Activated CD4-positive, alpha-beta T cell treated with anti-CD3 and anti-CD28 coated beads, Interleukin-10, Interleukin-2, amounts not matched to agents 100 ng/mL and 50 ng/mL, durations not matched to agents 16 hours and 8 hours (primary cell): ENCODE data around the gene ARSD.
"Not testable (repeated sequence)": the region's sequence is repeated elsewhere in the genome, so short reads cannot be mapped to it uniquely, and the experiment has no call there.

Experiments
- DNase-seq: peaks from one replicate; pipeline ENCODE4 v3.0.0-alpha.2; 2020

Gene ARSD

GRCh38 chrX:2890536-2891460 lies 38.3 kb downstream of the ARSD start:
- not testable (repeated sequence) for DNase-seq

GRCh38 chrX:2889706-2890490 lies 39.2 kb downstream of the ARSD start:
- DNase-seq: not testable (repeated sequence)

- DNase-seq: no peak
These were observed 40.0 kb downstream of the ARSD start for GRCh38 chrX:2889045-2889605.

GRCh38 chrX:2888309-2888708 lies 40.8 kb downstream of the ARSD start:
- no peak for DNase-seq

- no peak for DNase-seq
These were observed 45.4 kb downstream of the ARSD start for GRCh38 chrX:2883770-2884169.

- no peak for DNase-seq
These were observed 49.5 kb downstream of the ARSD start for GRCh38 chrX:2879670-2880069.

- DNase-seq: no peak
These were observed 50.6 kb downstream of the ARSD start for GRCh38 chrX:2878563-2878962.

GRCh38 chrX:2875798-2876399 lies 53.2 kb downstream of the ARSD start:
- DNase-seq: no peak

GRCh38 chrX:2875136-2875481 lies 54.0 kb downstream of the ARSD start:
- no peak for DNase-seq

- no peak for DNase-seq
These were observed 54.7 kb downstream of the ARSD start for GRCh38 chrX:2874222-2875135.

- no peak for DNase-seq
These were observed 56.4 kb downstream of the ARSD start for GRCh38 chrX:2872671-2873277.

- no peak for DNase-seq
These were observed 57.3 kb downstream of the ARSD start for GRCh38 chrX:2871831-2872230.

- no peak for DNase-seq
These were observed 58.5 kb downstream of the ARSD start for GRCh38 chrX:2870650-2871049.

GRCh38 chrX:2867206-2867605 lies 61.9 kb downstream of the ARSD start:
- no peak for DNase-seq

GRCh38 chrX:2863646-2864045 lies 65.5 kb downstream of the ARSD start:
- DNase-seq: no peak

- DNase-seq: no peak
These were observed 66.7 kb downstream of the ARSD start for GRCh38 chrX:2862404-2862803.

GRCh38 chrX:2859197-2859797 lies 69.8 kb downstream of the ARSD start:
- no peak for DNase-seq

GRCh38 chrX:2857566-2857965 lies 71.6 kb downstream of the ARSD start:
- DNase-seq: no peak

GRCh38 chrX:2855761-2856160 lies 73.4 kb downstream of the ARSD start:
- no peak for DNase-seq

- DNase-seq: no peak
These were observed 74.2 kb downstream of the ARSD start for GRCh38 chrX:2854918-2855317.
